CD14-positive monocyte (primary cell): ENCODE measurements around the gene TNIP2. TPM values are rescaled to one million over a fixed set of nuclear protein-coding genes. Genes with fewer than 3 reads are reported as not detected.

Source experiments
- DNase-seq, 3 donors: peaks; one replicate each; pipeline ENCODE4 v3.0.0-alpha.2; 2011 to 2022
- H2AFZ ChIP-seq: 2 replicates; pipeline ENCODE4 v1.6.0; 2012; ENCODE audit warnings: mild to moderate bottlenecking, low read depth, low read length, inconsistent platforms; ENCODE audit not compliant: insufficient read depth, poor library complexity, severe bottlenecking
- H3K27ac ChIP-seq, 2 donors: 1 replicate in 1 of 2; 2 replicates in 1 of 2; pipeline ENCODE4 v1.5.1; 2012 to 2013; ENCODE audit warnings: low read length in 2 of 2, control low read depth in 1 of 2, inconsistent platforms in 1 of 2, low read depth in 1 of 2, mild to moderate bottlenecking in 1 of 2
- H3K27me3 ChIP-seq, 2 donors: one replicate each; pipeline versions ENCODE4 v1.6.0 to v1.6.1; 2011 to 2013; ENCODE audit warnings: low read length in 2 of 2; ENCODE audit not compliant: control insufficient read depth in 2 of 2, insufficient read depth in 2 of 2
- H3K36me3 ChIP-seq, 2 donors: replicated peaks in 1 of 2; 1 replicate in 1 of 2; 2 replicates in 1 of 2; pipeline versions ENCODE4 v1.5.1 to v1.6.1; 2012 to 2013; ENCODE audit warnings: low read length in 2 of 2, control low read depth in 1 of 2, inconsistent platforms in 1 of 2, mild to moderate bottlenecking in 1 of 2; ENCODE audit not compliant: insufficient read depth in 2 of 2, control insufficient read depth in 1 of 2
- H3K4me1 ChIP-seq, 2 donors: 1 replicate in 1 of 2; 2 replicates in 1 of 2; pipeline versions ENCODE4 v1.5.1 to v1.6.1; 2012 to 2013; ENCODE audit warnings: low read length in 2 of 2, control low read depth in 1 of 2, inconsistent platforms in 1 of 2, mild to moderate bottlenecking in 1 of 2, moderate library complexity in 1 of 2; ENCODE audit not compliant: insufficient read depth in 2 of 2, control insufficient read depth in 1 of 2
- H3K4me2 ChIP-seq: replicated peaks from 2 replicates; pipeline ENCODE3; 2012; ENCODE audit warnings: low read length, moderate library complexity, mild to moderate bottlenecking; ENCODE audit not compliant: poor library complexity, severe bottlenecking; ENCODE audit errors: extremely low read depth
- H3K4me3 ChIP-seq, 3 experiments: fragments of 200-600 bp in 1 of 3; sonication (generic) in 1 of 3; replicated peaks in 1 of 3; 1 replicate in 2 of 3; 2 replicates in 1 of 3; pipeline ENCODE4 v1.5.1; 2011 to 2013; ENCODE audit warnings: low read length in 3 of 3, mild to moderate bottlenecking in 3 of 3, control low read depth in 2 of 3, low read depth in 2 of 3, inconsistent platforms in 1 of 3, moderate library complexity in 1 of 3
- H3K79me2 ChIP-seq: 2 replicates; pipeline ENCODE4 v1.6.0; 2012; ENCODE audit warnings: mild to moderate bottlenecking, control low read depth, inconsistent platforms, low read length, moderate library complexity; ENCODE audit not compliant: insufficient read depth
- H3K9ac ChIP-seq: 2 replicates; pipeline ENCODE4 v1.6.0; 2017; ENCODE audit warnings: low read length, mild to moderate bottlenecking; ENCODE audit not compliant: insufficient read depth, poor library complexity, severe bottlenecking
- H3K9me3 ChIP-seq, 2 donors: replicated peaks in 1 of 2; 1 replicate in 1 of 2; 2 replicates in 1 of 2; pipeline versions ENCODE4 v1.5.1 to v1.6.1; 2012 to 2013; ENCODE audit warnings: low read length in 2 of 2, control low read depth in 1 of 2; ENCODE audit not compliant: control insufficient read depth in 1 of 2, insufficient read depth in 1 of 2
- H4K20me1 ChIP-seq: 2 replicates; pipeline ENCODE4 v1.6.0; 2012; ENCODE audit warnings: mild to moderate bottlenecking, low read length, control low read depth, moderate library complexity; ENCODE audit not compliant: insufficient read depth
- H3K27ac Mint-ChIP-seq, 7 donors: one replicate each; pipeline ENCODE4 v1.8.0; 2020; ENCODE audit warnings: mild to moderate bottlenecking in 7 of 7, mixed read lengths in 7 of 7, moderate library complexity in 6 of 7, inconsistent platforms in 2 of 7
- H3K27me3 Mint-ChIP-seq, 3 donors: one replicate each; pipeline ENCODE4 v1.8.0; 2021 to 2022; ENCODE audit warnings: low read depth in 3 of 3, mild to moderate bottlenecking in 3 of 3, mixed read lengths in 3 of 3, moderate library complexity in 3 of 3, inconsistent platforms in 1 of 3
- H3K36me3 Mint-ChIP-seq, 2 donors: one replicate each; pipeline ENCODE4 v1.8.0; 2020; ENCODE audit warnings: mixed read lengths in 2 of 2, inconsistent platforms in 1 of 2, mild to moderate bottlenecking in 1 of 2
- H3K4me1 Mint-ChIP-seq: one replicate; pipeline ENCODE4 v1.8.0; 2020; ENCODE audit warnings: mild to moderate bottlenecking, mixed read lengths
- H3K4me3 Mint-ChIP-seq, 2 donors: one replicate each; pipeline ENCODE4 v1.8.0; 2020; ENCODE audit warnings: mild to moderate bottlenecking in 2 of 2, mixed read lengths in 2 of 2, moderate library complexity in 1 of 2
- H3K9me3 Mint-ChIP-seq, 7 donors: one replicate each; pipeline ENCODE4 v1.8.0; 2020 to 2022; ENCODE audit warnings: mixed read lengths in 7 of 7, mild to moderate bottlenecking in 6 of 7, moderate library complexity in 6 of 7, inconsistent platforms in 2 of 7
- CTCF ChIP-seq: fragments of 200-600 bp; IDR thresholded peaks from one replicate; pipeline ENCODE4 v1.8.0; 2022; ENCODE audit warnings: antibody characterized with exemption, mild to moderate bottlenecking
- WGBS: methylation state at CpG from one replicate; pipeline ENCODE4 v1.1.5; 2013; ENCODE audit warnings: missing lambda C conversion rate; ENCODE audit not compliant: insufficient coverage; 5-methylcytosine and 5-hydroxymethylcytosine counted together
- intact Hi-C, 2 donors: fragments of 100-400 bp; cut with micrococcal nuclease; formaldehyde crosslinking; loops; one replicate each; pipeline versions ENCODE4 v1.15.0 to v1.15.1; 2023
- polyA plus RNA-seq, 3 donors: library from polyadenylated mRNA; depleted of rRNA in 1 of 3; unstranded in 2 of 3; stranded (reverse) in 1 of 3; fragments of 300-500 nt in 2 of 3; fragments of >200 nt in 1 of 3; fragmentation: Illumina TruSeq in 2 of 3; gene quantifications; 1 replicate in 2 of 3; 2 replicates in 1 of 3; pipeline ENCODE4 v1.2.3, GENCODE V29; 2012 to 2021

The TNIP2 gene
- polyA plus RNA-seq, 3 donors: 27.6 to 75.7 (median 28.2) TPM

- peak; percentile 81 to 86 (median 83) for DNase-seq
- peaks cover 81% of the 10 kb centered on the region for H3K4me1 Mint-ChIP-seq
- Histone ChIP-seq H3K27me3 (no peaks in the 10 kb centered on the region), H3K9me3 (no peaks in the 10 kb centered on the region), H3K9ac (peak overlapping the region; percentile 39), H3K4me2 (peak overlapping the region; percentile 98), H2AFZ (no peak overlapping the region), H3K36me3 (peaks cover 5% of the 10 kb centered on the region in 2 donors), H3K4me1 (peaks cover 87 to 90% of the 10 kb centered on the region in 2 donors), H3K27ac (peak overlapping the region; percentile 79 to 85), H3K4me3 (peak overlapping the region in 1 of 3 experiments; percentile 48), H3K79me2 (peaks cover 41% of the 10 kb centered on the region), H4K20me1 (peaks cover 29% of the 10 kb centered on the region)
- peaks cover 0 to 5% (median 0%) of the 10 kb centered on the region in 3 donors for H3K27me3 Mint-ChIP-seq
- peaks cover 12% of the 10 kb centered on the region in 2 donors for H3K36me3 Mint-ChIP-seq
- intact Hi-C loops: no loop called here
- no peaks in the 10 kb centered on the region for H3K9me3 Mint-ChIP-seq
- no peak for TF ChIP-seq CTCF
- H3K4me3 Mint-ChIP-seq: peak overlapping the region; percentile 49 to 66
- H3K27ac Mint-ChIP-seq: peak overlapping the region; percentile 83 to 95 (median 90)
- WGBS: 74% methylated on average over 12 of the region's 19 CpGs
Observed at GRCh38 chr4:2790583-2791517, 34.7 kb upstream of the TNIP2 start.

- peak overlapping the region in 6 of 7 donors; percentile 20 to 95 (median 84) for H3K27ac Mint-ChIP-seq
- Histone ChIP-seq H3K4me1 (peaks cover 87 to 90% of the 10 kb centered on the region in 2 donors), H3K36me3 (no peaks in the 10 kb centered on the region), H3K4me2 (no peak overlapping the region), H3K27ac (peak overlapping the region; percentile 79 to 85), H3K9ac (peak overlapping the region; percentile 39), H3K4me3 (no peak overlapping the region), H3K9me3 (no peaks in the 10 kb centered on the region), H2AFZ (no peak overlapping the region), H4K20me1 (peaks cover 20% of the 10 kb centered on the region), H3K27me3 (no peaks in the 10 kb centered on the region), H3K79me2 (peaks cover 33% of the 10 kb centered on the region)
- no peak for DNase-seq
- no peak for TF ChIP-seq CTCF
- H3K4me3 Mint-ChIP-seq: peak overlapping the region in 1 of 2 donors; percentile 39
- WGBS: 90% methylated on average over 16 of the region's 24 CpGs
- peaks cover 3 to 4% of the 10 kb centered on the region in 2 donors for H3K36me3 Mint-ChIP-seq
- H3K27me3 Mint-ChIP-seq: peaks cover 0 to 5% (median 0%) of the 10 kb centered on the region in 3 donors
- intact Hi-C loops: no loop called here
- H3K9me3 Mint-ChIP-seq: no peaks in the 10 kb centered on the region
- H3K4me1 Mint-ChIP-seq: peaks cover 78% of the 10 kb centered on the region
Observed at GRCh38 chr4:2789793-2790582, 33.9 kb upstream of the TNIP2 start.
